ENCODE data around the gene DRG1. TPM values are rescaled to one million over a fixed set of nuclear protein-coding genes. Genes with fewer than 3 reads are reported as not detected.

DRG1 gene
- total and polyA plus RNA-seq, 2 of the 4 experiments (the other 2 are of a cell fraction): 54.8 to 141 TPM

- in situ Hi-C loops (cut with MboI; ENCODE audit: low sequenced_read_pairs) (loop anchor here (5.0 to 10.0 kb wide), 2 partner anchors 47 to 65 kb away; partner anchors contain the start of gene DRG1), intact Hi-C loops (cut with micrococcal nuclease) (loop anchor here (5.0 kb wide), 1 partner anchor 282 kb away; no protein-coding TSS in a partner anchor), dilution Hi-C loops (cut with HindIII; ENCODE audit: low sequenced_read_pairs, unreplicated experiment) (no loop called here)
- Histone ChIP-seq H2AK9ac (replicated peaks; ENCODE audit: low read depth, low read length, poor library complexity) (no peak overlapping the region), H4K5ac (ENCODE audit: low read depth, low read length) (no peak overlapping the region), H3K18ac (ENCODE audit: low read depth, low read length) (no peak overlapping the region), H3K9me1 (ENCODE audit: insufficient read depth, low read length) (peaks cover 4% of the 10 kb centered on the region; the same call in 1 of the 2 replicates), H3K27me3 (ENCODE audit: control insufficient read depth, insufficient read depth, low read length) (peaks cover 5% of the 10 kb centered on the region; the same call in 1 of the 2 replicates), H4K8ac (ENCODE audit: low read depth in 2 of 2, low read length in 2 of 2) (no peak overlapping the region), H3K9ac (ENCODE audit: low read depth, low read length) (no peak overlapping the region), H3K79me1 (ENCODE audit: low read depth in 1 of 2, low read length in 2 of 2) (peaks cover 7 to 19% of the 10 kb centered on the region in 2 experiments; a peak in 2 of 4 replicates), H2BK20ac (ENCODE audit: low read depth, low read length) (no peak overlapping the region), H3K14ac (replicated peaks; ENCODE audit: low read depth, low read length) (no peak overlapping the region), H2AK5ac (ENCODE audit: low read depth, low read length) (no peak overlapping the region), H2BK120ac (ENCODE audit: low read depth, low read length) (no peak overlapping the region), H3K9me3 (ENCODE audit: control insufficient read depth, insufficient read depth, low read length) (no peaks in the 10 kb centered on the region), H3K56ac (ENCODE audit: extremely low read depth, insufficient read depth, low read length) (no peak overlapping the region), H4K20me1 (ENCODE audit: insufficient read depth, low read length) (peaks cover 8% of the 10 kb centered on the region), H3K36me3 (ENCODE audit: control insufficient read depth, insufficient read depth, low read length) (peaks cover under 1% of the 10 kb centered on the region; the same call in 1 of the 2 replicates), H3K23ac (ENCODE audit: low read depth, low read length) (no peak overlapping the region), H3K4me3 (ENCODE audit: insufficient read depth, low read depth, low read length) (no peak overlapping the region), H3K4me2 (ENCODE audit: low read depth, low read length) (no peak overlapping the region), H2BK5ac (ENCODE audit: low read depth, low read length, poor library complexity, severe bottlenecking) (no peak overlapping the region), H3K4me1 (ENCODE audit: control insufficient read depth, insufficient read depth, low read length) (peaks cover 4% of the 10 kb centered on the region), H3K27ac (ENCODE audit: insufficient read depth, low read length) (no peak overlapping the region), H4K91ac (ENCODE audit: insufficient read depth, low read depth, low read length) (no peak overlapping the region), H3K4ac (ENCODE audit: low read depth, low read length) (no peak overlapping the region), H2AFZ (replicated peaks; ENCODE audit: low read length, poor library complexity) (no peak overlapping the region), H2BK15ac (ENCODE audit: low read depth, low read length) (no peak overlapping the region)
- DNase-seq (no peak), ATAC-seq (ENCODE audit: low read depth) (no peak)
- TF ChIP-seq RAD21 (IDR thresholded peaks at IDR 0.05; ENCODE audit: low read length) (no peak), MAZ (IDR thresholded peaks at IDR 0.05; ENCODE audit: borderline replicate concordance, low read depth, low read length) (no peak), RFX5 (IDR thresholded peaks at IDR 0.05; ENCODE audit: low read depth, low read length) (no peak), CTCF (conservative IDR thresholded peaks at IDR 0.05; ENCODE audit: low read depth, low read length) (no peak), CEBPB (IDR thresholded peaks at IDR 0.05; ENCODE audit: low read depth, low read length) (no peak), CHD1 (IDR thresholded peaks at IDR 0.05; ENCODE audit: low read depth, low read length) (no peak), FOS (IDR thresholded peaks at IDR 0.05; ENCODE audit: low read depth, low read length) (no peak), BHLHE40 (IDR thresholded peaks at IDR 0.05; ENCODE audit: low read depth, low read length) (no peak), SMC3 (IDR thresholded peaks at IDR 0.05; ENCODE audit: low read depth, low read length) (no peak), POLR2A (IDR thresholded peaks at IDR 0.05; ENCODE audit: low read depth, low read length) (no peak), NFE2L2 (IDR thresholded peaks at IDR 0.05; ENCODE audit: low read depth, low read length) (no peak), ELK1 (IDR thresholded peaks at IDR 0.05; ENCODE audit: borderline replicate concordance, low read depth, low read length) (no peak)
- ChIA-PET CTCF (no interaction called here), POLR2A (ENCODE audit: unreplicated experiment) (no interaction called here)
- BruUV-seq (replicated peaks): no TSS peak
Observed at GRCh38 chr22:31349960-31350359, 49.4 kb upstream of the DRG1 start.
